CD14-positive monocyte (primary cell): ENCODE results near the gene FOSB. TPM values are rescaled to one million over a fixed set of nuclear protein-coding genes. Genes with fewer than 3 reads are reported as not detected.

Source experiments
- DNase-seq, 3 donors: peaks; one replicate each; pipeline ENCODE4 v3.0.0-alpha.2; 2011 to 2022
- H2AFZ ChIP-seq: 2 replicates; pipeline ENCODE4 v1.6.0; 2012; ENCODE audit warnings: mild to moderate bottlenecking, low read depth, low read length, inconsistent platforms; ENCODE audit not compliant: insufficient read depth, poor library complexity, severe bottlenecking
- H3K27ac ChIP-seq, 2 donors: 1 replicate in 1 of 2; 2 replicates in 1 of 2; pipeline ENCODE4 v1.5.1; 2012 to 2013; ENCODE audit warnings: low read length in 2 of 2, control low read depth in 1 of 2, inconsistent platforms in 1 of 2, low read depth in 1 of 2, mild to moderate bottlenecking in 1 of 2
- H3K27me3 ChIP-seq, 2 donors: one replicate each; pipeline versions ENCODE4 v1.6.0 to v1.6.1; 2011 to 2013; ENCODE audit warnings: low read length in 2 of 2; ENCODE audit not compliant: control insufficient read depth in 2 of 2, insufficient read depth in 2 of 2
- H3K36me3 ChIP-seq, 2 donors: replicated peaks in 1 of 2; 1 replicate in 1 of 2; 2 replicates in 1 of 2; pipeline versions ENCODE4 v1.5.1 to v1.6.1; 2012 to 2013; ENCODE audit warnings: low read length in 2 of 2, control low read depth in 1 of 2, inconsistent platforms in 1 of 2, mild to moderate bottlenecking in 1 of 2; ENCODE audit not compliant: insufficient read depth in 2 of 2, control insufficient read depth in 1 of 2
- H3K4me1 ChIP-seq, 2 donors: 1 replicate in 1 of 2; 2 replicates in 1 of 2; pipeline versions ENCODE4 v1.5.1 to v1.6.1; 2012 to 2013; ENCODE audit warnings: low read length in 2 of 2, control low read depth in 1 of 2, inconsistent platforms in 1 of 2, mild to moderate bottlenecking in 1 of 2, moderate library complexity in 1 of 2; ENCODE audit not compliant: insufficient read depth in 2 of 2, control insufficient read depth in 1 of 2
- H3K4me2 ChIP-seq: replicated peaks from 2 replicates; pipeline ENCODE3; 2012; ENCODE audit warnings: low read length, moderate library complexity, mild to moderate bottlenecking; ENCODE audit not compliant: poor library complexity, severe bottlenecking; ENCODE audit errors: extremely low read depth
- H3K4me3 ChIP-seq, 3 experiments: fragments of 200-600 bp in 1 of 3; sonication (generic) in 1 of 3; replicated peaks in 1 of 3; 1 replicate in 2 of 3; 2 replicates in 1 of 3; pipeline ENCODE4 v1.5.1; 2011 to 2013; ENCODE audit warnings: low read length in 3 of 3, mild to moderate bottlenecking in 3 of 3, control low read depth in 2 of 3, low read depth in 2 of 3, inconsistent platforms in 1 of 3, moderate library complexity in 1 of 3
- H3K79me2 ChIP-seq: 2 replicates; pipeline ENCODE4 v1.6.0; 2012; ENCODE audit warnings: mild to moderate bottlenecking, control low read depth, inconsistent platforms, low read length, moderate library complexity; ENCODE audit not compliant: insufficient read depth
- H3K9ac ChIP-seq: 2 replicates; pipeline ENCODE4 v1.6.0; 2017; ENCODE audit warnings: low read length, mild to moderate bottlenecking; ENCODE audit not compliant: insufficient read depth, poor library complexity, severe bottlenecking
- H3K9me3 ChIP-seq, 2 donors: replicated peaks in 1 of 2; 1 replicate in 1 of 2; 2 replicates in 1 of 2; pipeline versions ENCODE4 v1.5.1 to v1.6.1; 2012 to 2013; ENCODE audit warnings: low read length in 2 of 2, control low read depth in 1 of 2; ENCODE audit not compliant: control insufficient read depth in 1 of 2, insufficient read depth in 1 of 2
- H4K20me1 ChIP-seq: 2 replicates; pipeline ENCODE4 v1.6.0; 2012; ENCODE audit warnings: mild to moderate bottlenecking, low read length, control low read depth, moderate library complexity; ENCODE audit not compliant: insufficient read depth
- H3K27ac Mint-ChIP-seq, 7 donors: one replicate each; pipeline ENCODE4 v1.8.0; 2020; ENCODE audit warnings: mild to moderate bottlenecking in 7 of 7, mixed read lengths in 7 of 7, moderate library complexity in 6 of 7, inconsistent platforms in 2 of 7
- H3K27me3 Mint-ChIP-seq, 3 donors: one replicate each; pipeline ENCODE4 v1.8.0; 2021 to 2022; ENCODE audit warnings: low read depth in 3 of 3, mild to moderate bottlenecking in 3 of 3, mixed read lengths in 3 of 3, moderate library complexity in 3 of 3, inconsistent platforms in 1 of 3
- H3K36me3 Mint-ChIP-seq, 2 donors: one replicate each; pipeline ENCODE4 v1.8.0; 2020; ENCODE audit warnings: mixed read lengths in 2 of 2, inconsistent platforms in 1 of 2, mild to moderate bottlenecking in 1 of 2
- H3K4me1 Mint-ChIP-seq: one replicate; pipeline ENCODE4 v1.8.0; 2020; ENCODE audit warnings: mild to moderate bottlenecking, mixed read lengths
- H3K4me3 Mint-ChIP-seq, 2 donors: one replicate each; pipeline ENCODE4 v1.8.0; 2020; ENCODE audit warnings: mild to moderate bottlenecking in 2 of 2, mixed read lengths in 2 of 2, moderate library complexity in 1 of 2
- H3K9me3 Mint-ChIP-seq, 7 donors: one replicate each; pipeline ENCODE4 v1.8.0; 2020 to 2022; ENCODE audit warnings: mixed read lengths in 7 of 7, mild to moderate bottlenecking in 6 of 7, moderate library complexity in 6 of 7, inconsistent platforms in 2 of 7
- CTCF ChIP-seq: fragments of 200-600 bp; IDR thresholded peaks from one replicate; pipeline ENCODE4 v1.8.0; 2022; ENCODE audit warnings: antibody characterized with exemption, mild to moderate bottlenecking
- WGBS: methylation state at CpG from one replicate; pipeline ENCODE4 v1.1.5; 2013; ENCODE audit warnings: missing lambda C conversion rate; ENCODE audit not compliant: insufficient coverage; 5-methylcytosine and 5-hydroxymethylcytosine counted together
- intact Hi-C, 2 donors: fragments of 100-400 bp; cut with micrococcal nuclease; formaldehyde crosslinking; loops; one replicate each; pipeline versions ENCODE4 v1.15.0 to v1.15.1; 2023
- polyA plus RNA-seq, 3 donors: library from polyadenylated mRNA; depleted of rRNA in 1 of 3; unstranded in 2 of 3; stranded (reverse) in 1 of 3; fragments of 300-500 nt in 2 of 3; fragments of >200 nt in 1 of 3; fragmentation: Illumina TruSeq in 2 of 3; gene quantifications; 1 replicate in 2 of 3; 2 replicates in 1 of 3; pipeline ENCODE4 v1.2.3, GENCODE V29; 2012 to 2021

Gene FOSB
- polyA plus RNA-seq, 3 donors: 27.3 to 840 (median 28.2) TPM

DNA sequence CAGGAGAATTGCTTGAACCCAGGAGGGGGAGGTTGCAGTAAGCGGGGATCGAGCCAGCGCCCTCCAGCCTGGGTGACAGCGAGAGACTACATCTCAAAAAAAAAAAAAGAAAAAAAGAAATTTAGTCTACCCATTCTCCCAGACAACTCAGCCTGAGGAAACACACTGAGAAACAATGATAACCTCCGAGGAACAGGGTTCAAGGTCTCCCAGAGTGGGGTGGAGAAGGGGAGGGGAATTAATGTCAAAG, 38.1 kb downstream of the FOSB start:
- Histone ChIP-seq H3K79me2 (peaks cover 41% of the 10 kb centered on the region), H3K27me3 (no peaks in the 10 kb centered on the region), H3K9ac (peak overlapping the region; percentile 88), H3K9me3 (no peaks in the 10 kb centered on the region), H3K4me3 (peak overlapping the region in 2 of 3 experiments; percentile 80 to 100), H4K20me1 (peaks cover 37% of the 10 kb centered on the region), H3K36me3 (peaks cover 0 to 6% of the 10 kb centered on the region in 2 donors), H3K4me1 (peaks cover 59 to 76% of the 10 kb centered on the region in 2 donors), H3K27ac (peak overlapping the region; percentile 96 to 99), H2AFZ (peak overlapping the region; percentile 19), H3K4me2 (peak overlapping the region; percentile 100)
- H3K27ac Mint-ChIP-seq: peak overlapping the region; percentile 85 to 97 (median 89)
- no CpG with 5 or more reads among the region's 5 CpGs for WGBS
- peak overlapping the region; percentile 67 to 88 for H3K4me3 Mint-ChIP-seq
- peaks cover 0 to 3% (median 0%) of the 10 kb centered on the region in 7 donors for H3K9me3 Mint-ChIP-seq
- H3K36me3 Mint-ChIP-seq: peaks cover 8 to 19% of the 10 kb centered on the region in 2 donors
- TF ChIP-seq CTCF: no peak
- peaks cover 0 to 4% (median under 1%) of the 10 kb centered on the region in 3 donors for H3K27me3 Mint-ChIP-seq
- intact Hi-C loops: loop anchor here in 1 of 2 donors (5.0 kb wide), 1 partner anchor 76 kb away; the partner anchor contains the start of gene OPA3
- H3K4me1 Mint-ChIP-seq: peaks cover 61% of the 10 kb centered on the region
- DNase-seq: no peak

- H3K36me3 ChIP-seq: peaks cover 0 to 11% of the 10 kb centered on the region in 2 donors
- no peaks in the 10 kb centered on the region for H3K9me3 ChIP-seq
- Mint-ChIP-seq H3K27me3 (peaks cover 0 to 4% (median 0%) of the 10 kb centered on the region in 3 donors), H3K9me3 (peaks cover 0 to 3% (median 0%) of the 10 kb centered on the region in 7 donors), H3K27ac (peak overlapping the region; percentile 96 to 99 (median 97)), H3K4me1 (peaks cover 61% of the 10 kb centered on the region), H3K4me3 (peak overlapping the region; percentile 88 to 89), H3K36me3 (peaks cover 13 to 24% of the 10 kb centered on the region in 2 donors)
- WGBS: 2% methylated on average over 29 of the region's 47 CpGs
- peaks cover 46% of the 10 kb centered on the region for H3K79me2 ChIP-seq
- peak overlapping the region; percentile 80 to 100 (median 91) for H3K4me3 ChIP-seq
- H3K4me1 ChIP-seq: peaks cover 59 to 76% of the 10 kb centered on the region in 2 donors
- H3K27me3 ChIP-seq: no peaks in the 10 kb centered on the region
- H2AFZ ChIP-seq: peak overlapping the region; percentile 19
- peak overlapping the region; percentile 100 for H3K4me2 ChIP-seq
- peak; percentile 34 for TF ChIP-seq CTCF
- H3K9ac ChIP-seq: peak overlapping the region; percentile 88
- intact Hi-C loops: loop anchor here in 1 of 2 donors (5.0 kb wide), 1 partner anchor 76 kb away; the partner anchor contains the start of gene OPA3
- peak; percentile 89 to 95 (median 89) for DNase-seq
- H4K20me1 ChIP-seq: peaks cover 42% of the 10 kb centered on the region
- H3K27ac ChIP-seq: peak overlapping the region; percentile 96 to 99
Measured at GRCh38 chr19:45506246-45506988, 38.6 kb downstream of the FOSB start.
